Activated naive CD4-positive, alpha-beta T cell treated with anti-CD3 and anti-CD28 coated beads for 36 hours (primary cell): ENCODE results near the gene C2CD4D. TPM values are rescaled to one million over a fixed set of nuclear protein-coding genes. Genes with fewer than 3 reads are reported as not detected.
A peak's percentile ranks its signal among the peaks of the same experiment; 100 is the strongest.
"Not testable (repeated sequence)": the region's sequence is repeated elsewhere in the genome, so short reads cannot be mapped to it uniquely, and the experiment has no call there.

Experiments
- CTCF ChIA-PET: fragments of 350-600 bp; sonication (Branson Sonifier 250); formaldehyde crosslinking; loops from one replicate; lab custom pipeline; 2021; ENCODE audit warnings: antibody characterized with exemption; lab: Charles Lee
- DNase-seq: peaks from one replicate; pipeline ENCODE4 v3.0.0-alpha.2; 2020
- H3K27ac Mint-ChIP-seq: one replicate; pipeline ENCODE4 v1.8.0; 2021; ENCODE audit warnings: mild to moderate bottlenecking, mixed read lengths
- H3K27me3 Mint-ChIP-seq: one replicate; pipeline ENCODE4 v1.8.0; 2021; ENCODE audit warnings: low read depth, mixed read lengths
- H3K36me3 Mint-ChIP-seq: one replicate; pipeline ENCODE4 v1.8.0; 2021; ENCODE audit warnings: low read depth, mixed read lengths
- H3K4me1 Mint-ChIP-seq: one replicate; pipeline ENCODE4 v1.8.0; 2021; ENCODE audit warnings: low read depth, mixed read lengths
- H3K4me3 Mint-ChIP-seq: one replicate; pipeline ENCODE4 v1.8.0; 2021; ENCODE audit warnings: mild to moderate bottlenecking, moderate library complexity, mixed read lengths
- H3K9me3 Mint-ChIP-seq: one replicate; pipeline ENCODE4 v1.8.0; 2021; ENCODE audit warnings: mixed read lengths
- intact Hi-C: fragments of 100-400 bp; cut with micrococcal nuclease; formaldehyde crosslinking; loops from one replicate; pipeline ENCODE4 v1.15.1; 2023
- total RNA-seq, 2 experiments: library from RNA; stranded (reverse); gene quantifications; one replicate each; pipeline ENCODE4 v1.2.3, GENCODE V29; 2021

The C2CD4D gene
- total RNA-seq, 2 experiments from 2014 or later: 2.3 to 2.7 TPM

DNA sequence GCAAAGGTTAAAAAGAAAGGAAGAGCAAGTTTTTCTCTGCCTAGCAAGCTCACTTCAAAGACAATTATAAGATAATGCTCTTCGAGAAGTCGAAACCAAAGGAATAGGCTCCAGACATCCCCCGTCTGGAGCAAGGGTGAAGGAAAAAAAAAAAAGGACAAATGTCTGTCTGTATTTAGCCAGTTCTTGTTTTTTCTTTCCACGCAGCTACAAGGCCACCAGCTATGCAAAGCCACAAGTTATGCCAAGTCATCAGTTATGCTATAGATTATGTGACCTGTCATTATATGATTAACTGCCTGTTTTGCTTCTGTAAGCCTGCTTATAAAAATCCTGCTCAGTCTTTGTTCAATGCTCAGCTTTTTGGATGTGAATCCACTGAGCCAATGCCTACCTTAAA lies 16.3 kb upstream of the C2CD4D start:
- Mint-ChIP-seq H3K4me1 (no peaks in the 10 kb centered on the region), H3K36me3 (no peaks in the 10 kb centered on the region), H3K9me3 (no peaks in the 10 kb centered on the region), H3K27me3 (no peaks in the 10 kb centered on the region), H3K4me3 (no peak overlapping the region), H3K27ac (no peak overlapping the region)
- intact Hi-C loops: no loop called here
- CTCF ChIA-PET: interaction anchor here (0.6 to 1.1 kb wide), 2 partner anchors 10 to 14 kb away, joined by 3 to 4 read pairs; no protein-coding TSS in a partner anchor
- DNase-seq: no peak

DNA sequence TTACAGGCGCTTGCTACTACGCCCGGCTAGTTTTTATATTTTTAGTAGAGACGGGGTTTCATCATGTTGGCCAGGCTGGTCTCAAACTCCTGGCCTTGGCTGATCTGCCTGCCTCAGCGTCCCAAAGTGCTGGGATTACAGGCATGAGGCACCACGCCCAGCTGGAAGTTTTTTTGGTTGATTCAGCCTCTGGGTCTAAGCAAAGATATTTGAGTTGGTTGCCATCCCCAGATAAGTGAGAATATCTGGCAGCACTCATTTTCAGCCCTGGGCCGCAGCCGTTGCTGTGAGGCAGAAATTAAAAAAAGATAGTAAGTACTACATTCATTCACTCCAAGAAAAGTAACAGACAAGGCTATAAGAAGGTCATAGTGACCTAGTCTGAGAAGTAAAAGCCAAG lies 15.9 kb upstream of the C2CD4D start:
- not testable (repeated sequence) for H3K36me3 Mint-ChIP-seq
- CTCF ChIA-PET: interaction anchor here (1.1 kb wide), 1 partner anchor 10 kb away, joined by 3 read pairs; no protein-coding TSS in a partner anchor

DNA sequence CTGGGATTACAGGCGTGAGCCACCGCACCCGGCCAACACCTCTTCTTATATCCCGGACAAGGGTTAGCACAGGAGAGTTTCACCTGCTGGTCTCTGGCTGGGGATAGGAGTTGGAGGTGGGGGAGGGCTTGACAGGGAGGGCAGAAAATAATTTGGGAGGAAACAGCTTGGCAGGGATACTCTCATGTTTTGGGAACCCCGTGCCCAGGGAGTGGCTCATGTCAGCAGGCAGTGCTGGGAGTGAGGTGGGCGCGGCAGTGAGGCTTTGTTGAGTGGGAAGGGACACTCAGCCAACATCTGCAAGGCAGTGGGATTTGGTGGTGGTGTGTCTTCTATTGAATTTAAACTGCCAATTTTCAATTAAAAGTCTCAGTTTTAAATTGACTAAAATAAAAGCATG lies 15.0 kb upstream of the C2CD4D start:
- Mint-ChIP-seq H3K4me3 (no peak overlapping the region), H3K27ac (no peak overlapping the region), H3K36me3 (no peaks in the 10 kb centered on the region), H3K27me3 (no peaks in the 10 kb centered on the region), H3K4me1 (peaks cover under 1% of the 10 kb centered on the region), H3K9me3 (no peaks in the 10 kb centered on the region)
- no peak for DNase-seq
- CTCF ChIA-PET: no interaction called here
- intact Hi-C loops: no loop called here

More for the DNA sequence above, 15.9 kb upstream of the C2CD4D start:
- H3K27me3 Mint-ChIP-seq, intact Hi-C loops, H3K4me3 Mint-ChIP-seq, DNase-seq, H3K4me1 Mint-ChIP-seq, H3K27ac Mint-ChIP-seq, H3K9me3 Mint-ChIP-seq: not testable (repeated sequence)

DNA sequence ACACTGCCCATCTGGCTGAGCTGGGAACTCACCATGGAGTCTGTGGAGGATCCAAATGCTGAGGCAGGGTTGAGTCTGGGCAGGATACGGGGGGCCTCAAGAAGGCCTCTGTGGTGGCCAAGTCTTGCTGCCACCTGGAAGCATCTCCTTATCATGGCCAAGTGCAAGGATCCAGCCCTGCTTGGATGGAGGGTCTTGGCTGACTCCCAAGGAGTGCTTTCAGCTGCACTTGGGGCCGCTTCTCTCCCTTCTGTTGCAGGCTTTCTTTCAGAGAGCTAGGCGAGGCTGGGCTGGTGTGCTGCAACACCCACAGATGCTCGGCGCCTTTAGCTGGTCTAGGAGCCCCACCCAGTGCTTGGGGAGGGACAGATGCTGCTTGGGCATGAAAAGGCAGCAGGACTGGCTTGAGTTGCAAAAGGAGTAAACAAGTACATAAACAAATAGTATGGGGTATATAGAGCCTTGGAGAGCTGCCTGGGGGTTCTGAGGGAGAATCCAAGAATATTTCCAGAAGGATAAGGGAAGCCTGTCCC lies 13.9 kb upstream of the C2CD4D start, which contains the start of gene THEM5:
TSS of gene THEM5 (minus strand) at position 302 of the 533 bp plus-strand sequence. CDS start at position 155, 147 bp downstream.
- Mint-ChIP-seq H3K9me3 (no peaks in the 10 kb centered on the region), H3K4me3 (no peak within 1 kb of the TSS), H3K27me3 (no peaks in the 10 kb centered on the region), H3K36me3 (no peaks in the 10 kb centered on the region), H3K27ac (no peak within 1 kb of the TSS), H3K4me1 (peaks cover 10% of the 10 kb centered on the region)
- CTCF ChIA-PET: no interaction called here
- peak; percentile 27 for DNase-seq
- intact Hi-C loops: no loop called here

DNA sequence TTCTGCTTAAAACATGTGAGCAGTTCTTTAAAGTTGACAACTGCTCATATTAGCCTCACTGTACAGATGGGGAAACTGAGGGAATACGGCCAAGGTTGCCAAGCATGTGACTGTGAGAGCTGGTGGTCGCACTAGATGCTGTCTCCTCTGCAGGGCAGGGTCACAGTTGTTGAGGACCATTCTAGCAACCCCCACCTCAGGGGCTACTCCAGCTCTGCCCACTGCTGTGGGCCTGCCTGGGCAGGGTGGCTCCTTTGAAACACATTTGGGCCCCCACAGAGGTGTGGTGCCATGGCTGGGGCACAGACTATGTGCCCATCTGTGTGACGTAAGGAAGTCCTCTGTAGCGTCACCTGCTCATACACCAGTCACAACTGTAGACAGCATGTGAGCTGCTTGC lies 13.1 kb upstream of the C2CD4D start:
- intact Hi-C loops: no loop called here
- Mint-ChIP-seq H3K27me3 (no peaks in the 10 kb centered on the region), H3K4me3 (no peak overlapping the region), H3K36me3 (no peaks in the 10 kb centered on the region), H3K4me1 (peaks cover 15% of the 10 kb centered on the region), H3K9me3 (no peaks in the 10 kb centered on the region), H3K27ac (no peak overlapping the region)
- DNase-seq: no peak
- CTCF ChIA-PET: interaction anchor here (0.6 kb wide), 1 partner anchor 414 kb away, joined by 4 read pairs; no protein-coding TSS in a partner anchor

DNA sequence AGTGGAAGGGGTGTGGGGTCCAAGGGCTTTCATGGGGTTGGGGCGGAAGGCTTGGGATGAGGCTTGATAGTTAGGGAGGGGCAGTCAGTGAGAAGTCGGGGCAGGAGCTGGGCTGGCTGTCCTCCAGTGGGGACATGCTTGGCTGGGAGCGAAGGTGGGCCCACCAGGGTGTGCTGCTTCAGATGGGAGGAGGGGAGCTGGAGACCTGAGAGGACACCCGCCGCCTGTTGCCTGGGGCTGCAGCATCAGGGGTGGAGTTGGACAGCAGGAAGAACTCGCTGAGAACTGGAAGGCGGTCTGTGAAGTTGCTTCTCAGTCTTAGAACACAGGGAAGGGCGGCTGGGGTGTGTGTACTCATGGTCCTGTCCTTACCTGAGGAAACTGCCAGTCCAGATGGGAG lies 12.3 kb upstream of the C2CD4D start:
- intact Hi-C loops: no loop called here
- peaks cover 16% of the 10 kb centered on the region for H3K4me1 Mint-ChIP-seq
- CTCF ChIA-PET: no interaction called here
- no peaks in the 10 kb centered on the region for H3K27me3 Mint-ChIP-seq
- no peak overlapping the region for H3K4me3 Mint-ChIP-seq
- no peaks in the 10 kb centered on the region for H3K36me3 Mint-ChIP-seq
- DNase-seq: no peak
- H3K27ac Mint-ChIP-seq: no peak overlapping the region
- no peaks in the 10 kb centered on the region for H3K9me3 Mint-ChIP-seq

DNA sequence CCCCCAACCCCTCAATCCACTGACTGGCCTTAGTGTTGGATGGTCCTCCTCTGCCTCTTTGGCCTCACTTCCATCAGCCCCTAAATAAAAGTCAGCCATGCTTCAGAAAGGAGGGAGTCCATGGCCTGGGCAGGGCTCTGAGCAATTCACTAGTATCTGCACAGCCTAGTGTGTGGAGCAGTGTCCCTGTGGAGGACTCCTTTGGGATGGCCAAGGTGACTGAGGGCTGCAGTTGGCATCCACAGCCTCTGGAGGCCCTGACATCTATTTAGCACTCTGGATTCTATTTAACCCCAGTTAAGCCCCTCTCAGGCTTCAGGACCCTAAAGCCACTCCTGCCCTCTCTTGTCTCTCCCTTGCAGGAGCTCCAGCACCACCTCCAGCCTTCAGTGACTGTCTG lies 10.3 kb upstream of the C2CD4D start:
- H3K27me3 Mint-ChIP-seq: no peaks in the 10 kb centered on the region
- DNase-seq: no peak
- CTCF ChIA-PET: interaction anchor here (1.2 kb wide), 1 partner anchor 10 kb away, joined by 3 read pairs; the partner anchor contains the start of gene C2CD4D
- intact Hi-C loops: loop anchor here (5.0 kb wide), 1 partner anchor 32 kb away; no protein-coding TSS in a partner anchor
- peaks cover 9% of the 10 kb centered on the region for H3K36me3 Mint-ChIP-seq
- H3K4me1 Mint-ChIP-seq: peaks cover 26% of the 10 kb centered on the region
- no peaks in the 10 kb centered on the region for H3K9me3 Mint-ChIP-seq
- no peak overlapping the region for H3K4me3 Mint-ChIP-seq
- H3K27ac Mint-ChIP-seq: no peak overlapping the region

DNA sequence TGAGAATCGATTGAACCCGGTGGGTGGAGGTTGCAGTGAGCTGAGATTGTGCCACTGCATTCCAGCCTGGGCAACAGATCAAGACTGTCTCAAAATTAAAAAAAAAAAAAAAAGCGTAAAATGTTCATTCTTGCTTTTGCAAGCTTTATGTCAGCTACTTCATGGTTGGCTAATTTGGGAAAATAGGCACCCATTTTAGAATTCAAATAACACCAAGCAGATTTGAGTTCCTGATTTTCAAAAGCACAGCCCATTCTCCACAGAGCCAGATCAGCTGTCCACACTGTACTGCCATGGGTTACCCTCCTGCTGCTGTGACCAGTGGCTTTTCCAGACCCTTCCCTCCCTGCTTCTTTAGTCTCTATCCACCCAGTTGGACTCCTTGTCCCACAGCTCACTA lies 9.5 kb upstream of the C2CD4D start:
- Mint-ChIP-seq H3K9me3 (no peaks in the 10 kb centered on the region), H3K27me3 (no peaks in the 10 kb centered on the region), H3K4me1 (peaks cover 26% of the 10 kb centered on the region), H3K27ac (peak overlapping the region; percentile 1), H3K36me3 (peaks cover 12% of the 10 kb centered on the region), H3K4me3 (no peak overlapping the region)
- no peak for DNase-seq
- CTCF ChIA-PET: interaction anchor here (1.2 kb wide), 1 partner anchor 9 kb away, joined by 3 read pairs; the partner anchor contains the start of gene C2CD4D
- intact Hi-C loops: loop anchor here (5.0 kb wide), 1 partner anchor 33 kb away; no protein-coding TSS in a partner anchor

DNA sequence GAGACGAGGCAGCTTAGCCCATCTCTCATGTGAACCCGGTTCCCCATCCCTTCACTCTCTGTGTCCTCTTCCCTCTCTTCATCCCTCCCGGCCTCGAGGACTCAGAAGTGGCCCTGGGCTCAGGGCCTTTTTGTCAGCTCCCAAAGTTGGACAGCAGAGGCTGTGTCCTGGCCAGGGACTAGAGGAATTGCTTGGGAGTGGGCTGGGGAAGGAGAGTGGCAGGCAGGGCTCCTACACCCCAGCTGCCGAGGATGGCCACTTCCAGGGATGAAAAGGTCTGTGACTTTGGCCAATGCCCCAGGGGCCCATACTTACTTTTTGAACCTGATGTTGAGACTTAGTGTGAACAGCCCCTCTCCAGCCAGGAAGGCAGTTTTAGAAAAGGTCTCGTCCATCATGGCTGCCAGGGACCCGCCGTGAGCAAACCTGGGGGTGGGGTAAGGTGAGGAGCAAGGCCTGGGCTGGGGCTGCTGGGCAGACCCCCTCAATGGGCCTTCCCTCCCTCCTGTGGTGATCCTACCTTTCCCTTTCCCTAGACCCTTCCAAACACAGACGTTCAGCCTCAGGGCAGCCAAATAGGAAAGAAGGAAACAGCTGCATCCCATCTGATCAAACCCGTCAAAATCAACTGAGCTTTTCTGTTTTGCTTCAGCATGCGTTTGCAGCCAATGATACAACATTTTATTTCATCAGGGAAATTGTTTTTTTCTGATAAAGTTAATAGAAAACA lies 8.4 kb upstream of the C2CD4D start:
- no peak for DNase-seq
- CTCF ChIA-PET: interaction anchor here (0.6 to 1.1 kb wide), 3 partner anchors 11 to 154 kb away, joined by 3 to 5 read pairs (median 4); no protein-coding TSS in a partner anchor
- Mint-ChIP-seq H3K4me1 (peaks cover 26% of the 10 kb centered on the region), H3K27ac (peak overlapping the region; percentile 56), H3K4me3 (no peak overlapping the region), H3K9me3 (no peaks in the 10 kb centered on the region), H3K27me3 (no peaks in the 10 kb centered on the region), H3K36me3 (peaks cover 12% of the 10 kb centered on the region)
- intact Hi-C loops: loop anchor here (1.0 to 5.0 kb wide), 2 partner anchors 9 to 34 kb away; partner anchors contain the start of gene C2CD4D

DNA sequence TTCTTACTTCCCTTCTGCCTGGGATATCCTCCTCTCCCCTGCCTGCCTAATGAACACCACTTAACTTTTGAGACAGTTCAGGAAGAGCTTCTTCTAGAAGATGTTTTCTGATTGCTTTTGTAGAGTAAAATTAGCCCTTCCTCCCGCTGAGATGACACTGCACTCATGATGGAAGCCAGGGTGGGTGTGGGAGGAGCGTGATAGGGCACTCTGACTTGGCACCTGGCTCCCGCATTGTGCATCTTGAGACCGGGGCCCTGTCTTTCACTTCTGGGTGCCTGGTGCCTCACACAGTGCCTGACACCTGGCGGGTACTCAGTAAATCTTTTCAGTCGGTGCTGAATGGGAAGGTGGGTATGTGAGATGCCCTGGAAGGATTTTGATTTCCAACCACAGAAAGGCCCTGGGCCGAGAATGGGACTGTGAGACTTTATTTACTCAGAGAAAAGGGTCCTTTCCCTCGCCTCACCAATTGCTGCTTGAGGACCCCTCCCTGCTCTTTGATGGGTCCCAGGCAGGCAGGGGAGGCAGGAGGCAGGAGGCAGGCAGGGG lies 7.1 kb upstream of the C2CD4D start:
- Mint-ChIP-seq H3K36me3 (peaks cover 14% of the 10 kb centered on the region), H3K4me3 (no peak overlapping the region), H3K9me3 (no peaks in the 10 kb centered on the region), H3K4me1 (peaks cover 26% of the 10 kb centered on the region), H3K27ac (peak overlapping the region; percentile 29), H3K27me3 (no peaks in the 10 kb centered on the region)
- CTCF ChIA-PET: interaction anchor here (0.8 to 1.2 kb wide), 3 partner anchors 10 to 113 kb away, joined by 3 to 4 read pairs (median 3); no protein-coding TSS in a partner anchor
- intact Hi-C loops: loop anchor here (5.0 kb wide), 1 partner anchor 36 kb away; no protein-coding TSS in a partner anchor
- peak; percentile 29 for DNase-seq

DNA sequence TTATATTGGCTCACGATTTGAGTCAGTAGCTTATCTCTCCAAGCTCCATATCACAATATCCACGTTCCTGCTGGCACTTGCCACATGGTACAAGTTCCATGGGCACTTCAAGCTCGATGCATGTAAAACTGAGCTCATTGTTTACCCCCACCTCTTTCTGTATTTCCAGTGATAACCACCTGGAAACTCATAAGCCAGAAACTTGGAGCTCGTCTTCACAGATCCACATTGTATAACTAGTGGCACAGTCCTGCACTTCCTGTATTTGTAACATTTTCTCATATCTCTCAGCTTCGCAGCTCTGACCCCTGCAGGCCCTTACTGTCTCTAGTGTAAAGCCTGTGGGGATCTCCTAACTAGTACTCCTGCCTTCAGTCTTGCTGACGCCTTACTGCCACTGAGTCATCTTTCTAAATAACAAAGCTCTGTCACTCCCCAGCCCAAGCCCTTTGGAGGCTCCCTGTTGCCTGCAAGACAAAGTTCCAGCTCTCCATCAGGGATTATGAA lies 6.5 kb upstream of the C2CD4D start:
- CTCF ChIA-PET: interaction anchor here (0.8 to 1.2 kb wide), 3 partner anchors 9 to 113 kb away, joined by 3 to 4 read pairs (median 3); no protein-coding TSS in a partner anchor
- no peak overlapping the region for H3K4me3 Mint-ChIP-seq

DNA sequence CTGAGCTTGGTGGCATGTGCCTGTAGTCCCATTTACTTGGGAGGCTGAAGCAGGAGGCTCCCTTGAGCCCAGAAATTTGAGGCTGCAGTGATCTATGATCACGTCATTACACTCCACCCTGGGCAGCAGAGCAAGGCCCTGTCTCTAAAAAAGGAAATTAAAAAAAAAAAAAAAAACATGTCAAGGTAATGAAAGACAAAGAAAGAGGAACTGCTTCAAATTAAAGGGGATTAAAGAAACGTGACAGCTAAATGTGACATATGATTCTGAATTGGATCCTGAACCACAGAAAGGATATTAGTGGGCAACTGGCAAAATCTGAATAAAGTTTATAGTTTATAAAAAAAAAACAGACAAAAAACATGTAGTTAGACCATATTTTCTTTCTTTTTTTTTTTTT lies 3.8 kb upstream of the C2CD4D start:
- CTCF ChIA-PET: interaction anchor here (0.8 to 1.2 kb wide), 2 partner anchors 39 to 158 kb away, joined by 3 read pairs; no protein-coding TSS in a partner anchor
- Mint-ChIP-seq H3K9me3 (no peaks in the 10 kb centered on the region), H3K4me1 (peaks cover 34% of the 10 kb centered on the region), H3K27ac (no peak overlapping the region), H3K27me3 (no peaks in the 10 kb centered on the region), H3K4me3 (no peak overlapping the region), H3K36me3 (peaks cover 14% of the 10 kb centered on the region)
- DNase-seq: no peak
- intact Hi-C loops: no loop called here

More for the DNA sequence above, 6.5 kb upstream of the C2CD4D start:
- peak; percentile 43 for DNase-seq
- H3K36me3 Mint-ChIP-seq: peaks cover 14% of the 10 kb centered on the region
- no peaks in the 10 kb centered on the region for H3K9me3 Mint-ChIP-seq
- H3K27me3 Mint-ChIP-seq: no peaks in the 10 kb centered on the region
- intact Hi-C loops: loop anchor here (5.0 kb wide), 1 partner anchor 36 kb away; no protein-coding TSS in a partner anchor
- H3K4me1 Mint-ChIP-seq: peaks cover 26% of the 10 kb centered on the region
- no peak overlapping the region for H3K27ac Mint-ChIP-seq
